ENCODE data around the gene RFTN2.

Gene RFTN2

DNA sequence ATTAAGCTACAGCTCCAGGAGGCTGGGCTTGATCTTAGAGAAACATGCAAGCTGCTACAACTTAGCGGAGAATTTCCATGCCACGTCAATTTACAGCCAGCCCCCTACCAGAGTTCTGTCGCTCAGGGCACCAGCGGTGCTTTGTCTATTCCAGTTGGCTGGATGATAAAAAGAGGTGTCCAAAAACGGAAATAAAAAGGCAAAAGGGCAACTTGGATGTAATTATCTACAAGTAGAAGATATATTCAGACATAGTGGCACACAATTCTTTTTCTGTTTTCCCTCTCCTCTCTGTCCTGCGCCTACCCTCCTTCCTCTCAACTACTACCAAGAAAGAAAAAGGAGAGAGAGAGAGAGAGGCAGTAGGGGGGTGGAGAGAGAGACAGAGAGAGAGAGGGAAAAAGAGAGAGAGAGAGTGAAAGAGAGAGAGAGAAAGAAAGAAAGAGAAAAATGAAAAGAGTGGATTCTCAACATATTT is 363 bp upstream of the RFTN2 start:
- Histone ChIP-seq H3K4me2 (ENCODE audit: insufficient read depth, low read length) (no peak overlapping the region), H4K20me1 (ENCODE audit: insufficient read depth, low read length) (no peaks in the 10 kb centered on the region), H3K36me3 (ENCODE audit: insufficient read depth, low read length) (no peaks in the 10 kb centered on the region), H3K9me3 (ENCODE audit: insufficient read depth, low read length, severe bottlenecking) (no peaks in the 10 kb centered on the region), H3K79me2 (ENCODE audit: insufficient read depth, low read length) (no peaks in the 10 kb centered on the region), H3K9ac (ENCODE audit: low read depth, low read length) (no peak overlapping the region), H3K27me3 (ENCODE audit: insufficient read depth, low read length, poor library complexity) (peaks cover 11% of the 10 kb centered on the region), H3K4me3 (ENCODE audit: low read depth in 1 of 2, low read length in 2 of 2) (no peak overlapping the region), H3K27ac (ENCODE audit: low read length) (no peak overlapping the region), H3K4me1 (ENCODE audit: insufficient read depth, low read length) (no peaks in the 10 kb centered on the region), H2AFZ (ENCODE audit: low read depth, low read length) (no peak overlapping the region)
- no peak for TF ChIP-seq CTCF (IDR thresholded peaks at IDR 0.05; ENCODE audit: borderline replicate concordance, extremely low read depth, low read length, poor library complexity, severe bottlenecking)
- no peak for TF ChIP-seq EZH2 (IDR thresholded peaks at IDR 0.05; ENCODE audit: borderline replicate concordance, low read depth, low read length, severe bottlenecking)
- DNase-seq (no peak), ATAC-seq (ENCODE audit: insufficient read depth, low read depth) (no peak)

DNA sequence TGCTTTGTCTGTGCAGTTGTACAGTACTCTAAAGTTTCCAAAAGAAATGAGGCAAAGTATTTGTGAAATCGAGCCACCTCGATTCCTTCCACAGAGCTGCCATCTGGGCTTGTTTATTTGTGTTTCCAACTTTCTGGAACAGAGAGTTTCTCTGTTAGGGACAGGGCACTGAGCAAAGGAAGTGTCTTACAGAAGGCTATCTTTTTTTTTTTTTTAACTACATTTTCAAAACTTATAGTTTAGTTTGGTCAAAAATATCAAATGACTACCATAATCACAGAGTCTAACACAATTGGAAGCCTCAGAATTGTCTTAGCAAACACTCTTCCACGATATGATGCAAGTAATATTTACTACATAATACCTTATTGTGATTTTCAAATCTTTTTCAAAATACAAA is 796 bp downstream of the RFTN2 start:
- no peaks in the 10 kb centered on the region for H3K36me3 ChIP-seq (ENCODE audit: insufficient read depth, low read length)
- ATAC-seq (ENCODE audit: insufficient read depth, low read depth) = no peak
- no peaks in the 10 kb centered on the region for H4K20me1 ChIP-seq (ENCODE audit: insufficient read depth, low read length)
- H3K9me3 ChIP-seq (ENCODE audit: insufficient read depth, low read length, severe bottlenecking) = no peaks in the 10 kb centered on the region
- no peaks in the 10 kb centered on the region for H3K4me1 ChIP-seq (ENCODE audit: insufficient read depth, low read length)
- H3K27ac ChIP-seq (ENCODE audit: low read length) = no peak overlapping the region
- TF ChIP-seq CTCF (IDR thresholded peaks at IDR 0.05; ENCODE audit: borderline replicate concordance, extremely low read depth, low read length, poor library complexity, severe bottlenecking) (no peak), EZH2 (IDR thresholded peaks at IDR 0.05; ENCODE audit: borderline replicate concordance, low read depth, low read length, severe bottlenecking) (no peak)
- DNase-seq = no peak
- H2AFZ ChIP-seq (ENCODE audit: low read depth, low read length) = no peak overlapping the region
- no peaks in the 10 kb centered on the region for H3K79me2 ChIP-seq (ENCODE audit: insufficient read depth, low read length)
- H3K27me3 ChIP-seq (ENCODE audit: insufficient read depth, low read length, poor library complexity) = peaks cover 11% of the 10 kb centered on the region
- H3K9ac ChIP-seq (ENCODE audit: low read depth, low read length) = no peak overlapping the region
- H3K4me2 ChIP-seq (ENCODE audit: insufficient read depth, low read length) = no peak overlapping the region
- H3K4me3 ChIP-seq (ENCODE audit: low read depth in 1 of 2, low read length in 2 of 2) = no peak overlapping the region

DNA sequence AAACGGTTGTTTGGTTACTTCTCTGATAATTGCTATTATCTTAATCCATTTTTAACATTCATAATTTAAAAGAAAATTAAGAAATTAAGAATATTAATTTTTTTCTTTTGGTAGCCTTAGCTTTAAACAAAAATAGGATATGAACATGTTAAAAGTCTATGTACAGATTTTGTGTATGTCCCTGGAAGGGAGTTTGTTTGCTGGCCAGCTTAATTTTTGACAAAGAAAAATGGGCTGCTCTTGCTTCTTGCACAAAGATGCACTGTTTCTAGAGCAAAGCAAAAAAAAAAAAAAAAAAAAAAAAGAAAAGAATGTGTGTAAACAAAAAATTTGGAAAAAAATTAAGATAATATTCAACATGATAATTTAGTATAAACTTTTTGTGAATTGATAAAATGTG is 1.3 kb downstream of the RFTN2 start:
- Histone ChIP-seq H3K4me2 (ENCODE audit: insufficient read depth, low read length) (no peak overlapping the region), H3K4me3 (ENCODE audit: low read depth in 1 of 2, low read length in 2 of 2) (no peak overlapping the region), H3K79me2 (ENCODE audit: insufficient read depth, low read length) (no peaks in the 10 kb centered on the region), H2AFZ (ENCODE audit: low read depth, low read length) (no peak overlapping the region), H4K20me1 (ENCODE audit: insufficient read depth, low read length) (no peaks in the 10 kb centered on the region), H3K9me3 (ENCODE audit: insufficient read depth, low read length, severe bottlenecking) (no peaks in the 10 kb centered on the region), H3K36me3 (ENCODE audit: insufficient read depth, low read length) (no peaks in the 10 kb centered on the region), H3K27ac (ENCODE audit: low read length) (no peak overlapping the region), H3K27me3 (ENCODE audit: insufficient read depth, low read length, poor library complexity) (peaks cover 11% of the 10 kb centered on the region), H3K9ac (ENCODE audit: low read depth, low read length) (no peak overlapping the region), H3K4me1 (ENCODE audit: insufficient read depth, low read length) (no peaks in the 10 kb centered on the region)
- no peak for ATAC-seq (ENCODE audit: insufficient read depth, low read depth)
- TF ChIP-seq CTCF (IDR thresholded peaks at IDR 0.05; ENCODE audit: borderline replicate concordance, extremely low read depth, low read length, poor library complexity, severe bottlenecking) = no peak
- no peak for TF ChIP-seq EZH2 (IDR thresholded peaks at IDR 0.05; ENCODE audit: borderline replicate concordance, low read depth, low read length, severe bottlenecking)
- no peak for DNase-seq

- H3K79me2 ChIP-seq (ENCODE audit: insufficient read depth, low read length) = no peaks in the 10 kb centered on the region
- no peak overlapping the region for H3K4me2 ChIP-seq (ENCODE audit: insufficient read depth, low read length)
- DNase-seq (no peak), ATAC-seq (ENCODE audit: insufficient read depth, low read depth) (no peak)
- H3K9me3 ChIP-seq (ENCODE audit: insufficient read depth, low read length, severe bottlenecking) = no peaks in the 10 kb centered on the region
- no peak overlapping the region for H3K27ac ChIP-seq (ENCODE audit: low read length)
- no peak overlapping the region for H3K4me3 ChIP-seq (ENCODE audit: low read depth in 1 of 2, low read length in 2 of 2)
- no peak overlapping the region for H2AFZ ChIP-seq (ENCODE audit: low read depth, low read length)
- peaks cover 11% of the 10 kb centered on the region for H3K27me3 ChIP-seq (ENCODE audit: insufficient read depth, low read length, poor library complexity)
- H4K20me1 ChIP-seq (ENCODE audit: insufficient read depth, low read length) = no peaks in the 10 kb centered on the region
- no peak overlapping the region for H3K9ac ChIP-seq (ENCODE audit: low read depth, low read length)
- H3K4me1 ChIP-seq (ENCODE audit: insufficient read depth, low read length) = no peaks in the 10 kb centered on the region
- H3K36me3 ChIP-seq (ENCODE audit: insufficient read depth, low read length) = no peaks in the 10 kb centered on the region
- no peak for TF ChIP-seq CTCF (IDR thresholded peaks at IDR 0.05; ENCODE audit: borderline replicate concordance, extremely low read depth, low read length, poor library complexity, severe bottlenecking)
These were observed 1.8 kb downstream of the RFTN2 start for GRCh38 chr2:197673606-197674005.
